ENCODE data around the gene CPED1.
"Not testable (repeated sequence)": the region's sequence is repeated elsewhere in the genome, so short reads cannot be mapped to it uniquely, and the experiment has no call there.

The CPED1 gene

GRCh38 chr7:121102619-121103018, 114.1 kb downstream of the CPED1 start:
- DNase-seq = no peak

GRCh38 chr7:121103086-121103485, 114.6 kb downstream of the CPED1 start:
- no peak for DNase-seq

DNA sequence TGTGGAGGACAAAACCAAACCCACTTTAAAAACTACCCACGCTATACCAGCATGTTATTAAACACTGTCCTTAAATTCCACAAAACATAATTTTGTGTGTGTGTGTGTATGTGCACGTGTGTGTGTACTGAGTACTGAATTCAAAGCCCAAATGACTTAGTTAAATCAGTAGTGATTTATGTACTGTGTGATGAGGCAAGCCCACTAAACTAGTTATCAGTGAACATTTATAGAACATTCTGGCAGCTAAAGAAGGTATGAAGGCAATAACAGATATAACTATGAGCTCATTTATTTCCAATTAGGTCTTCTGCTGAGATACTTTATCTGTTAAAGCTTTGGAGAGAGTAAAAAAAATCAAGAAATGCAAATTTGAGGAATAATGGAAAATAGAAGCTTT, 115.1 kb downstream of the CPED1 start:
- DNase-seq = no peak

DNA sequence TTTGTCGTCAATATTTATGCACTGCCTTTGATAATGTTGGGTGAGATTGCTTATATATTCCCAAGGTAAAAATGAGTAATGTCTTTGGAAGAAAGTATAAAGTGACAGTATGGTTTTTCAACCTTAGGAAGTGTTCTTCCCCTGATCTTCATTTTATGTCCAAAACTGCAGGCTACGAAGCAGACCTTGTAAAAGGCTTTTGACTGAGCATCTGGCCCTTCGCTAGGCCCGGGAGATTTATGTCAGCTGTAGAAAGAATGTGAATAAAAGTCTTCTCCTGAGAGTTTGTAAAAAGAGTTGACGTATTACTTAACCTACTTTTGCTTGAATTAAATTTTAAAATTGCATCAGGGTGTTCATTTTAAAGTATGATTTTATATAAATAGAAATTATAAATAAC, 116.8 kb downstream of the CPED1 start:
- no peak for DNase-seq

DNA sequence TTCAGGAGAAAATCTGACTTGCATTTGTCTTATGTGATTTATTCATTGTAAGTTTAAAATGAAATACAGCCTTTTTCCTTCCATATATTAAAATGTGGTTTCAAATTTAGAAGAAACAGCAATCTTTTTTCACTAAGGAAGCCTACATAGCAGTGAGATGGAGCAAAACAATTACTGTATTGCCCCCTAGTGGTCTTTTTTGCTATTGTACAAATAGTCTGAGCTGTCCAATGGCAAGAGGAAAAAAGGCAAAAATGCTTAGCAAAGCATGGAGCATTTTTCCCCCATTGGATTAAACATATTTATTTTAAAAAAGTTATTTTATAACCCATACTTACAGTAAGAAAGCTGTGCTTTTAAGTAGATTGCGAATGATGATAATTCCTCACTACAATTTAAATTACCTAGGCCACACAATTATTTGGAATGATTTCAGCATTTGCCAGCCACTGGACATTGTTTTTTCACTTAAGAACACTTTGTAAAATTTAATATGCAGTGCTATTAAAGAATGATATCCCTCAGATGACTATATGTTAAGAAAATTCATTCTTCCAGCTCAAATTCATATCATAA, 119.5 kb downstream of the CPED1 start:
- DNase-seq = peak in 1 of 2 donors; percentile 67

GRCh38 chr7:121109145-121109544, 120.6 kb downstream of the CPED1 start:
- DNase-seq = no peak

- no peak for DNase-seq
Observed at GRCh38 chr7:121113288-121113687, 124.8 kb downstream of the CPED1 start.

GRCh38 chr7:121116396-121116795, 127.9 kb downstream of the CPED1 start:
- no peak for DNase-seq

- no peak for DNase-seq
Observed at GRCh38 chr7:121119047-121119446, 130.5 kb downstream of the CPED1 start.

DNA sequence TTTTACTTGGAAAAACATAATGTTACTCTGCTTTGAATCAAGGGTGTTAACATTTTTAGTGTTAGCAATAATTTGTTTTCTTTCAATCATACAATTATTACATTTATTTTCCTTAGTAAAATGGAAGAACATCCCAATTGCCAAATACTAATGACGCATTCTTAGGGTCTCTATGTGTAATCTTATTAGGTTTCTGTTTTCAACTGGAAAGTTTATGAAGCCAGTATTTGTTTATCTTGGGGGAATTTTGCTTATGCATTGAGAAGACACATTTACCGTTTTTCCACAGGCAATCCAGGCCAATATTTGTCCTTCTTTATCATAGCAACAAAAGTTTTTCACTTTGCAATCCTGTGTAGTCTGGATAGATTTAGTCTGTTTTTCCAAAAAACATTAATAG, 134.5 kb downstream of the CPED1 start:
- no peak for DNase-seq

GRCh38 chr7:121125454-121125853, 136.9 kb downstream of the CPED1 start:
- not testable (repeated sequence) for DNase-seq

- DNase-seq = no peak
Observed at GRCh38 chr7:121126201-121126600, 137.7 kb downstream of the CPED1 start.

- DNase-seq = no peak
Observed at GRCh38 chr7:121126801-121127534, 138.5 kb downstream of the CPED1 start.

DNA sequence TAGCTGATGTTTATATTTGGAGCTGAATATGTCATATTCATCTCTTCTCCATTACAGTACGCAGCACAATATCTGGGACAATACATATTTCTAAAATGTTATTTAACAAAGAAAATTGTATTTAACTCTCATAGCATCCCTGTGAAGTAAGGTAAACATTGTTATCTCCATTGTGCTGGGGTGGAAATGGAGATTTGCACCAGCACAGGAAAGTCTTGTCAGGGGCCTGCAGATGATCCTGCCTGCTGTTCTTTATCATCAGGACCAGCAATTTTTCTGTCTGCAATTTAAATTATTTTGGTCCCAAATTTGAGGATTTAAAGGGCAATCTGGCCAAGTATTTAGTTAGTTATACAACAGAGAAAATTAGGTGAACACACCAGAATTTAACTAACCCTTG, 144.4 kb downstream of the CPED1 start:
- no peak for DNase-seq

- DNase-seq = no peak
Observed at GRCh38 chr7:121133444-121133843, 144.9 kb downstream of the CPED1 start.

GRCh38 chr7:121137580-121137979, 149.1 kb downstream of the CPED1 start:
- DNase-seq = no peak

DNA sequence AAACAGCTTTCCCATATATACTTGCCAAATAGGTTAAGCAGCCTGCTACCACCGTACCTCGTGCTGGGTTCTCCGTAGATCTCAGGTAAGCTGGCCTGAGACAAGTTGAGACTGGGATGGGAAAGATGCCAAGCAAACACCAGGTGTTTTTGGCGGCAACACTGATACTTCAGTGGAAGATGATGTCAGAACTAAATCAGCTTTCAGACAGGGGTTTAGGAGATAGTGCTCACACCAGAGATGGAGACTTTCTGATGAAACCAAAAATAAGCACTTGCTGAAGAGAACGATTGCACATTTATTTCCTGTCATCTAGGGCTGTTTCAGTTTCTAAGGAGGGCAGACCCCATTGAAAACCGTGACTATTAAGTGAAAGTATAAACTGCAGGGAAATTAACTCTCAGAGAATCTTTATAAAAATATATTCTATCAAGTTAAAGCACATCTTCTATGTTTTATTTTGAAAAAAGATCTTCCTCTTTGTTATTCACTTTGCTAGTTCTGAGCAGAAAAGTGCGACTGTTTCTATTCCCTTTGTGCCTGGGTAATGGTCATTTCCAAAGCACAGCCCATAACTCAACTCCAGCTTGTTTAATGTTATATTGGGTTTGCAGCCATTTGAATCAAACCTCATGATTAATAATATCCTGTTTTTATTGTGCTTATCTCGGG, 149.9 kb downstream of the CPED1 start:
- DNase-seq = peak in 1 of 2 donors; percentile 3

GRCh38 chr7:121139427-121139826, 150.9 kb downstream of the CPED1 start:
- DNase-seq = no peak

DNA sequence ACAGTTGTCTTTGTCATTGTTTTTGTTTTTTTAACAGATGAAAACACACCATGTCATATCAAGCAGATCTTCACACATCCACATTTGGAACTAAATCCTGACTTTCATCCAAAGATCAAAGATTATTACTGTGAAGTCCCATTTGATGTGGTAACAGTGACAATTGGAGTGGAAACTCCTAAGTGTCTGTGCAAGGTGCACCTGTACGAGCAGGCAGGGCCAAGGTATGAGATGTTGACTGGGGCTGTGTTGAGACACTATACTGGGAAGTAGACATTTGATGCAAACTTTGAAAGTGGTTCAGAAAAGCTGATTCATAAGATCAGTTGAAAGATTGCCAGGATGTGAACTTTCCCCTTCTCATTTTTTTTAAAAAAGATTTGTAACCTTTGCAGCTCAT, 152.3 kb downstream of the CPED1 start:
- no peak for DNase-seq

- no peak for DNase-seq
Observed at GRCh38 chr7:121151774-121152221, 163.3 kb downstream of the CPED1 start.

GRCh38 chr7:121153411-121153810, 164.9 kb downstream of the CPED1 start:
- DNase-seq = no peak

GRCh38 chr7:121153995-121154394, 165.5 kb downstream of the CPED1 start:
- no peak for DNase-seq

GRCh38 chr7:121156825-121157224, 168.3 kb downstream of the CPED1 start:
- no peak for DNase-seq

- DNase-seq = no peak
Observed at GRCh38 chr7:121157341-121157751, 168.8 kb downstream of the CPED1 start.
